Endothelial cell (in vitro differentiated cells): ENCODE data around the gene SBF2. TPM values are rescaled to one million over a fixed set of nuclear protein-coding genes. Genes with fewer than 3 reads are reported as not detected.
A peak's percentile ranks its signal among the peaks of the same experiment; 100 is the strongest.

Experiments used
- DNase-seq: peaks from one replicate; pipeline ENCODE4 v3.0.0; 2021; ENCODE audit warnings: low spot score
- H3K27ac Mint-ChIP-seq: one replicate; pipeline ENCODE4 v1.8.0; 2021; ENCODE audit warnings: mixed read lengths, inconsistent platforms; ENCODE audit not compliant: unreplicated experiment
- H3K27me3 Mint-ChIP-seq: one replicate; pipeline ENCODE4 v1.8.0; 2021; ENCODE audit warnings: mild to moderate bottlenecking, moderate library complexity, mixed read lengths, inconsistent platforms; ENCODE audit not compliant: unreplicated experiment
- H3K36me3 Mint-ChIP-seq: one replicate; pipeline ENCODE4 v1.8.0; 2021; ENCODE audit warnings: mild to moderate bottlenecking, low read depth, mixed read lengths, inconsistent platforms; ENCODE audit not compliant: unreplicated experiment
- H3K4me1 Mint-ChIP-seq: one replicate; pipeline ENCODE4 v1.8.0; 2021; ENCODE audit warnings: mild to moderate bottlenecking, mixed read lengths, inconsistent platforms; ENCODE audit not compliant: unreplicated experiment
- H3K4me3 Mint-ChIP-seq: one replicate; pipeline ENCODE4 v1.8.0; 2021; ENCODE audit warnings: mild to moderate bottlenecking, mixed read lengths, inconsistent platforms; ENCODE audit not compliant: unreplicated experiment
- H3K9me3 Mint-ChIP-seq: one replicate; pipeline ENCODE4 v1.8.0; 2021; ENCODE audit warnings: mixed read lengths, inconsistent platforms; ENCODE audit not compliant: unreplicated experiment
- CTCF ChIP-seq: fragments of 200-600 bp; sonication (generic); IDR thresholded peaks from one replicate; pipeline ENCODE4 v1.5.0; 2021; ENCODE audit warnings: antibody characterized with exemption; ENCODE audit not compliant: unreplicated experiment
- total RNA-seq: library from RNA; stranded (reverse); fragmentation: NEBNext Ultra II Directional; extraction: Animal tissue kit (Norgen Biotek cat#: 25700); gene quantifications from one replicate; pipeline ENCODE4 v1.2.1, GENCODE V29; 2021; ENCODE audit not compliant: unreplicated experiment

SBF2 gene
- total RNA-seq, 1 donor from 2014 or later: 40.8 TPM

- Mint-ChIP-seq H3K4me1 (peaks cover 33% of the 10 kb centered on the region), H3K4me3 (no peak overlapping the region), H3K27me3 (no peaks in the 10 kb centered on the region), H3K27ac (no peak overlapping the region), H3K36me3 (peaks cover 10% of the 10 kb centered on the region), H3K9me3 (no peaks in the 10 kb centered on the region)
- no peak for DNase-seq
- TF ChIP-seq CTCF: no peak
These were observed 276.1 kb downstream of the SBF2 start for GRCh38 chr11:10017911-10018310.

GRCh38 chr11:10017050-10017449, 277.0 kb downstream of the SBF2 start:
- no peak for TF ChIP-seq CTCF
- Mint-ChIP-seq H3K4me3 (no peak overlapping the region), H3K9me3 (no peaks in the 10 kb centered on the region), H3K36me3 (peaks cover 12% of the 10 kb centered on the region), H3K27me3 (no peaks in the 10 kb centered on the region), H3K27ac (no peak overlapping the region), H3K4me1 (peaks cover 27% of the 10 kb centered on the region)
- no peak for DNase-seq

GRCh38 chr11:10012068-10012467, 282.0 kb downstream of the SBF2 start:
- Mint-ChIP-seq H3K36me3 (peaks cover 39% of the 10 kb centered on the region), H3K27ac (no peak overlapping the region)

GRCh38 chr11:10005955-10006525, 288.0 kb downstream of the SBF2 start:
- Mint-ChIP-seq H3K9me3 (no peaks in the 10 kb centered on the region), H3K36me3 (peaks cover 28% of the 10 kb centered on the region), H3K4me1 (peaks cover 11% of the 10 kb centered on the region), H3K27ac (no peak overlapping the region), H3K4me3 (peak overlapping the region; percentile 75), H3K27me3 (peaks cover 3% of the 10 kb centered on the region)
- TF ChIP-seq CTCF: no peak
- DNase-seq: no peak

More at GRCh38 chr11:10012068-10012467, 282.0 kb downstream of the SBF2 start:
- TF ChIP-seq CTCF: no peak
- Mint-ChIP-seq H3K4me1 (no peaks in the 10 kb centered on the region), H3K27me3 (peaks cover 1% of the 10 kb centered on the region), H3K9me3 (no peaks in the 10 kb centered on the region), H3K4me3 (no peak overlapping the region)
- DNase-seq: no peak

GRCh38 chr11:10004526-10005113, 289.4 kb downstream of the SBF2 start:
- peaks cover 15% of the 10 kb centered on the region for H3K36me3 Mint-ChIP-seq
- DNase-seq: no peak
- H3K9me3 Mint-ChIP-seq: no peaks in the 10 kb centered on the region
- peaks cover 11% of the 10 kb centered on the region for H3K4me1 Mint-ChIP-seq
- peaks cover 1% of the 10 kb centered on the region for H3K27me3 Mint-ChIP-seq
- no peak overlapping the region for H3K4me3 Mint-ChIP-seq
- no peak for TF ChIP-seq CTCF
- no peak overlapping the region for H3K27ac Mint-ChIP-seq
